Subcutaneous adipose tissue (tissue), 4 donors: ENCODE measurements around the gene PTPRN2. TPM values are rescaled to one million over a fixed set of nuclear protein-coding genes. Genes with fewer than 3 reads are reported as not detected.

Experiments used
- CTCF ChIP-seq: fragments of 450-650 bp; IDR thresholded peaks from one replicate; pipeline ENCODE4 v1.5.1; 2016; ENCODE audit warnings: low read depth, mild to moderate bottlenecking, control low read depth, antibody characterized with exemption, moderate library complexity
- total RNA-seq, 4 donors: library from RNA; depleted of rRNA; stranded (reverse); fragments of >200 nt; gene quantifications; one replicate each; pipeline ENCODE4 v1.1.0, GENCODE V29; 2016

PTPRN2 gene
- total RNA-seq, 4 donors from 2014 or later = 2.0 to 4.6 (median 3.7) TPM

GRCh38 chr7:158124671-158125079 lies 462.9 kb downstream of the PTPRN2 start:
- no peak for TF ChIP-seq CTCF

GRCh38 chr7:158123753-158124152 lies 463.9 kb downstream of the PTPRN2 start:
- no peak for TF ChIP-seq CTCF

GRCh38 chr7:158123214-158123613 lies 464.4 kb downstream of the PTPRN2 start:
- TF ChIP-seq CTCF = no peak

GRCh38 chr7:158121441-158122045 lies 466.1 kb downstream of the PTPRN2 start:
- TF ChIP-seq CTCF = no peak

- TF ChIP-seq CTCF = no peak
Measured at GRCh38 chr7:158120716-158121115, 466.9 kb downstream of the PTPRN2 start.

- TF ChIP-seq CTCF = no peak
Measured at GRCh38 chr7:158120316-158120715, 467.3 kb downstream of the PTPRN2 start.

GRCh38 chr7:158117341-158118222 lies 470.0 kb downstream of the PTPRN2 start:
- TF ChIP-seq CTCF = no peak
